ENCODE measurements around the gene SEM1.

SEM1 gene

GRCh38 chr7:96691702-96692101 lies 17.9 kb downstream of the SEM1 start:
- Histone ChIP-seq H3K14ac (ENCODE audit: low read length in 2 of 2) (no peak overlapping the region), H3K27ac (ENCODE audit: low read length, poor library complexity, severe bottlenecking) (no peak overlapping the region)
- 100% methylated on average over 1 of the region's 1 CpG for WGBS

GRCh38 chr7:96689414-96689813 lies 20.2 kb downstream of the SEM1 start:
- H3K14ac ChIP-seq (ENCODE audit: low read length in 2 of 2) = no peak overlapping the region
- H3K9me3 ChIP-seq (ENCODE audit: control insufficient read depth, low read length) = no peaks in the 10 kb centered on the region
- no peak overlapping the region for H3K27ac ChIP-seq (ENCODE audit: low read length, poor library complexity, severe bottlenecking)
- peaks cover 0 to 57% of the 10 kb centered on the region in 2 experiments for H3K36me3 ChIP-seq (ENCODE audit: control insufficient read depth in 1 of 2, insufficient read depth in 2 of 2, low read depth in 1 of 2, low read length in 2 of 2)
- H3K79me1 ChIP-seq (replicated peaks; ENCODE audit: low read length, poor library complexity, severe bottlenecking) = peaks cover 7% of the 10 kb centered on the region
- H4K8ac ChIP-seq (ENCODE audit: low read length) = no peak overlapping the region
- H2BK12ac ChIP-seq (ENCODE audit: low read length in 2 of 2) = no peak overlapping the region
- no peak overlapping the region for H2AK5ac ChIP-seq (ENCODE audit: low read length, severe bottlenecking)
- H3K4ac ChIP-seq (ENCODE audit: low read depth in 1 of 2, low read length in 2 of 2) = no peak overlapping the region
- H3K23ac ChIP-seq (ENCODE audit: low read length in 2 of 2) = no peak overlapping the region
- no CpG with 5 or more reads among the region's 1 CpG for WGBS
- H2BK15ac ChIP-seq (ENCODE audit: low read depth, poor library complexity, severe bottlenecking) = no peak overlapping the region
- no peak overlapping the region for H2AFZ ChIP-seq (ENCODE audit: low read depth, low read length)
- H3K4me1 ChIP-seq (ENCODE audit: control insufficient read depth, insufficient read depth, low read depth, low read length) = no peaks in the 10 kb centered on the region
- no peak overlapping the region for H2BK5ac ChIP-seq (ENCODE audit: low read depth, low read length, poor library complexity, severe bottlenecking)
- H3K4me3 ChIP-seq (ENCODE audit: insufficient read depth in 1 of 2, low read depth in 1 of 2, low read length in 2 of 2) = no peak overlapping the region
- no peak overlapping the region for H2BK120ac ChIP-seq (ENCODE audit: low read depth, low read length)
- no peak overlapping the region for H3K9ac ChIP-seq (ENCODE audit: low read length)
- no peak overlapping the region for H3K18ac ChIP-seq (ENCODE audit: low read depth in 1 of 2, low read length in 2 of 2)
- H3K27me3 ChIP-seq (ENCODE audit: control insufficient read depth in 1 of 2, insufficient read depth in 1 of 2, low read length in 2 of 2) = no peaks in the 10 kb centered on the region
- no peak overlapping the region for H3K4me2 ChIP-seq (ENCODE audit: low read length, poor library complexity, severe bottlenecking)
- DNase-seq = no peak
- H4K91ac ChIP-seq (ENCODE audit: low read length) = no peak overlapping the region

More at GRCh38 chr7:96691702-96692101, 17.9 kb downstream of the SEM1 start:
- no peak overlapping the region for H2BK120ac ChIP-seq (ENCODE audit: low read depth, low read length)
- H3K9me3 ChIP-seq (ENCODE audit: control insufficient read depth, low read length) = no peaks in the 10 kb centered on the region
- H2BK12ac ChIP-seq (ENCODE audit: low read length in 2 of 2) = no peak overlapping the region
- no peak overlapping the region for H2BK5ac ChIP-seq (ENCODE audit: low read depth, low read length, poor library complexity, severe bottlenecking)
- no peak overlapping the region for H3K4me3 ChIP-seq (ENCODE audit: insufficient read depth in 1 of 2, low read depth in 1 of 2, low read length in 2 of 2)
- no peak overlapping the region for H3K9ac ChIP-seq (ENCODE audit: low read length)
- no peak overlapping the region for H3K23ac ChIP-seq (ENCODE audit: low read length in 2 of 2)
- H2AFZ ChIP-seq (ENCODE audit: low read depth, low read length) = no peak overlapping the region
- no peak overlapping the region for H3K4me2 ChIP-seq (ENCODE audit: low read length, poor library complexity, severe bottlenecking)
- H3K18ac ChIP-seq (ENCODE audit: low read depth in 1 of 2, low read length in 2 of 2) = no peak overlapping the region
- H4K91ac ChIP-seq (ENCODE audit: low read length) = no peak overlapping the region
- no peak overlapping the region for H3K4ac ChIP-seq (ENCODE audit: low read depth in 1 of 2, low read length in 2 of 2)
- no peak for DNase-seq
- peaks cover 7% of the 10 kb centered on the region for H3K79me1 ChIP-seq (replicated peaks; ENCODE audit: low read length, poor library complexity, severe bottlenecking)
- no peaks in the 10 kb centered on the region for H3K27me3 ChIP-seq (ENCODE audit: control insufficient read depth in 1 of 2, insufficient read depth in 1 of 2, low read length in 2 of 2)
- no peak overlapping the region for H2BK15ac ChIP-seq (ENCODE audit: low read depth, poor library complexity, severe bottlenecking)
- H3K36me3 ChIP-seq (ENCODE audit: control insufficient read depth in 1 of 2, insufficient read depth in 2 of 2, low read depth in 1 of 2, low read length in 2 of 2) = peaks cover 0 to 53% of the 10 kb centered on the region in 2 experiments
- H2AK5ac ChIP-seq (ENCODE audit: low read length, severe bottlenecking) = no peak overlapping the region
- H3K4me1 ChIP-seq (ENCODE audit: control insufficient read depth, insufficient read depth, low read depth, low read length) = no peaks in the 10 kb centered on the region
- H4K8ac ChIP-seq (ENCODE audit: low read length) = no peak overlapping the region

DNA sequence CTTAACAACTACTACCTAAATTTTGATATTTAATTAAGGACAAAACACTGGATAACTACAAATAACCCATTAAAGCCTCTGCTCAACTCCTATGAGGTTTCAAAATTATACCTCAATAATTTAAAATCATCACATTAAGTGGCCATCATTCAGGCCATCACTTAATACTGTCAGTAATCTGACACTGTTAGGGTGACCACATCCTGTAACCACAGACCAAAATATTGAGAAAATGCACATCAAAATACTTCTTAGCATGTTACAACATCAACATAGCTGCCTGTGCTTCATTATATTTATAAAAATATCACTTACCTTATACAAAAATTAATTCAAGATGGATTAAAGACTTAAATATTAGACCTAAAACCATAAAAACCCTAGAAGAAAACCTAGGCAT lies 23.3 kb downstream of the SEM1 start:
- Histone ChIP-seq H4K91ac (ENCODE audit: low read length) (no peak overlapping the region), H3K4ac (ENCODE audit: low read depth in 1 of 2, low read length in 2 of 2) (no peak overlapping the region), H2BK12ac (ENCODE audit: low read length in 2 of 2) (no peak overlapping the region)

GRCh38 chr7:96685755-96686154 lies 23.9 kb downstream of the SEM1 start:
- 100% methylated on average over 1 of the region's 1 CpG for WGBS
- no peak overlapping the region for H2BK120ac ChIP-seq (ENCODE audit: low read depth, low read length)
- H3K27me3 ChIP-seq (ENCODE audit: control insufficient read depth in 1 of 2, insufficient read depth in 1 of 2, low read length in 2 of 2) = no peaks in the 10 kb centered on the region
- H3K4me1 ChIP-seq (ENCODE audit: control insufficient read depth, insufficient read depth, low read depth, low read length) = no peaks in the 10 kb centered on the region
- H3K23ac ChIP-seq (ENCODE audit: low read length in 2 of 2) = no peak overlapping the region
- H2AFZ ChIP-seq (ENCODE audit: low read depth, low read length) = no peak overlapping the region
- H2AK5ac ChIP-seq (ENCODE audit: low read length, severe bottlenecking) = no peak overlapping the region
- H2BK5ac ChIP-seq (ENCODE audit: low read depth, low read length, poor library complexity, severe bottlenecking) = no peak overlapping the region
- H3K79me1 ChIP-seq (replicated peaks; ENCODE audit: low read length, poor library complexity, severe bottlenecking) = peaks cover 8% of the 10 kb centered on the region
- H3K9me3 ChIP-seq (ENCODE audit: control insufficient read depth, low read length) = peaks cover 5% of the 10 kb centered on the region
- no peak overlapping the region for H4K91ac ChIP-seq (ENCODE audit: low read length)
- H3K4me2 ChIP-seq (ENCODE audit: low read length, poor library complexity, severe bottlenecking) = no peak overlapping the region
- H3K27ac ChIP-seq (ENCODE audit: low read length, poor library complexity, severe bottlenecking) = no peak overlapping the region
- no peak overlapping the region for H4K8ac ChIP-seq (ENCODE audit: low read length)
- no peak for DNase-seq
- H3K18ac ChIP-seq (ENCODE audit: low read depth in 1 of 2, low read length in 2 of 2) = no peak overlapping the region
- no peak overlapping the region for H3K4ac ChIP-seq (ENCODE audit: low read depth in 1 of 2, low read length in 2 of 2)
- H3K4me3 ChIP-seq (ENCODE audit: insufficient read depth in 1 of 2, low read depth in 1 of 2, low read length in 2 of 2) = no peak overlapping the region
- H2BK15ac ChIP-seq (ENCODE audit: low read depth, poor library complexity, severe bottlenecking) = no peak overlapping the region
- H3K9ac ChIP-seq (ENCODE audit: low read length) = no peak overlapping the region
- no peak overlapping the region for H3K14ac ChIP-seq (ENCODE audit: low read length in 2 of 2)
- H2BK12ac ChIP-seq (ENCODE audit: low read length in 2 of 2) = no peak overlapping the region
- H3K36me3 ChIP-seq (ENCODE audit: control insufficient read depth in 1 of 2, insufficient read depth in 2 of 2, low read depth in 1 of 2, low read length in 2 of 2) = peaks cover 0 to 27% of the 10 kb centered on the region in 2 experiments

More for the DNA sequence above, 23.3 kb downstream of the SEM1 start:
- H3K79me1 ChIP-seq (replicated peaks; ENCODE audit: low read length, poor library complexity, severe bottlenecking) = peaks cover 11% of the 10 kb centered on the region
- no peak overlapping the region for H2BK5ac ChIP-seq (ENCODE audit: low read depth, low read length, poor library complexity, severe bottlenecking)
- DNase-seq = no peak
- no peak overlapping the region for H3K27ac ChIP-seq (ENCODE audit: low read length, poor library complexity, severe bottlenecking)
- no peak overlapping the region for H4K8ac ChIP-seq (ENCODE audit: low read length)
- H3K9ac ChIP-seq (ENCODE audit: low read length) = no peak overlapping the region
- H3K27me3 ChIP-seq (ENCODE audit: control insufficient read depth in 1 of 2, insufficient read depth in 1 of 2, low read length in 2 of 2) = no peaks in the 10 kb centered on the region
- no peak overlapping the region for H3K18ac ChIP-seq (ENCODE audit: low read depth in 1 of 2, low read length in 2 of 2)
- no peak overlapping the region for H2AFZ ChIP-seq (ENCODE audit: low read depth, low read length)
- H2AK5ac ChIP-seq (ENCODE audit: low read length, severe bottlenecking) = no peak overlapping the region
- H3K36me3 ChIP-seq (ENCODE audit: control insufficient read depth in 1 of 2, insufficient read depth in 2 of 2, low read depth in 1 of 2, low read length in 2 of 2) = peaks cover 0 to 31% of the 10 kb centered on the region in 2 experiments
- H3K9me3 ChIP-seq (ENCODE audit: control insufficient read depth, low read length) = peaks cover 5% of the 10 kb centered on the region
- H3K4me1 ChIP-seq (ENCODE audit: control insufficient read depth, insufficient read depth, low read depth, low read length) = no peaks in the 10 kb centered on the region
- no peak overlapping the region for H3K14ac ChIP-seq (ENCODE audit: low read length in 2 of 2)
- H2BK120ac ChIP-seq (ENCODE audit: low read depth, low read length) = no peak overlapping the region
- H3K4me3 ChIP-seq (ENCODE audit: insufficient read depth in 1 of 2, low read depth in 1 of 2, low read length in 2 of 2) = no peak overlapping the region
- H3K23ac ChIP-seq (ENCODE audit: low read length in 2 of 2) = no peak overlapping the region
- no peak overlapping the region for H2BK15ac ChIP-seq (ENCODE audit: low read depth, poor library complexity, severe bottlenecking)
- no peak overlapping the region for H3K4me2 ChIP-seq (ENCODE audit: low read length, poor library complexity, severe bottlenecking)
